RWPE1 (cell line): ENCODE data around the gene HSPA1L.
"Not testable (repeated sequence)": the region's sequence is repeated elsewhere in the genome, so short reads cannot be mapped to it uniquely, and the experiment has no call there.

Experiments used
- CTCF ChIA-PET: fragments of 350-600 bp; sonication (Branson Sonifier 250); formaldehyde crosslinking; extraction: SDS; loops from one replicate; lab custom pipeline; 2021; lab: Yijun Ruan, JAX
- POLR2A ChIA-PET: fragments of 400-600 bp; formaldehyde crosslinking; extraction: SDS; loops from one replicate; lab custom pipeline; 2020; ENCODE audit warnings: antibody characterized with exemption; ENCODE audit not compliant: low non-redundant PET; lab: Yijun Ruan, JAX
- DNase-seq: peaks from one replicate; pipeline ENCODE4 v3.0.0; 2012; ENCODE audit warnings: low spot score
- H3K27ac ChIP-seq: fragments of 450-650 bp; 2 replicates; pipeline ENCODE4 v1.5.1; 2017
- TF ChIP-seq, protein P1 (sequence below): fragments of 450-650 bp; conservative IDR thresholded peaks from 2 replicates; pipeline ENCODE4 v1.5.1; 2017; ENCODE audit warnings: low read depth, mild to moderate bottlenecking

Gene HSPA1L

GRCh38 chr6:31847276-31847978 lies 32.3 kb upstream of the HSPA1L start:
- CTCF ChIA-PET = no interaction called here

GRCh38 chr6:31844507-31844906 lies 29.4 kb upstream of the HSPA1L start:
- DNase-seq = no peak
- POLR2A ChIA-PET = no interaction called here
- CTCF ChIA-PET = no interaction called here

More at GRCh38 chr6:31847276-31847978, 32.3 kb upstream of the HSPA1L start:
- POLR2A ChIA-PET = interaction anchor here (0.7 kb wide), 1 partner anchor 41 kb away, joined by 3 read pairs; no protein-coding TSS in a partner anchor
- no peak for DNase-seq
- no peak overlapping the region for H3K27ac ChIP-seq
- TF ChIP-seq, protein P1, sequence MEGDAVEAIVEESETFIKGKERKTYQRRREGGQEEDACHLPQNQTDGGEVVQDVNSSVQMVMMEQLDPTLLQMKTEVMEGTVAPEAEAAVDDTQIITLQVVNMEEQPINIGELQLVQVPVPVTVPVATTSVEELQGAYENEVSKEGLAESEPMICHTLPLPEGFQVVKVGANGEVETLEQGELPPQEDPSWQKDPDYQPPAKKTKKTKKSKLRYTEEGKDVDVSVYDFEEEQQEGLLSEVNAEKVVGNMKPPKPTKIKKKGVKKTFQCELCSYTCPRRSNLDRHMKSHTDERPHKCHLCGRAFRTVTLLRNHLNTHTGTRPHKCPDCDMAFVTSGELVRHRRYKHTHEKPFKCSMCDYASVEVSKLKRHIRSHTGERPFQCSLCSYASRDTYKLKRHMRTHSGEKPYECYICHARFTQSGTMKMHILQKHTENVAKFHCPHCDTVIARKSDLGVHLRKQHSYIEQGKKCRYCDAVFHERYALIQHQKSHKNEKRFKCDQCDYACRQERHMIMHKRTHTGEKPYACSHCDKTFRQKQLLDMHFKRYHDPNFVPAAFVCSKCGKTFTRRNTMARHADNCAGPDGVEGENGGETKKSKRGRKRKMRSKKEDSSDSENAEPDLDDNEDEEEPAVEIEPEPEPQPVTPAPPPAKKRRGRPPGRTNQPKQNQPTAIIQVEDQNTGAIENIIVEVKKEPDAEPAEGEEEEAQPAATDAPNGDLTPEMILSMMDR = no peak

DNA sequence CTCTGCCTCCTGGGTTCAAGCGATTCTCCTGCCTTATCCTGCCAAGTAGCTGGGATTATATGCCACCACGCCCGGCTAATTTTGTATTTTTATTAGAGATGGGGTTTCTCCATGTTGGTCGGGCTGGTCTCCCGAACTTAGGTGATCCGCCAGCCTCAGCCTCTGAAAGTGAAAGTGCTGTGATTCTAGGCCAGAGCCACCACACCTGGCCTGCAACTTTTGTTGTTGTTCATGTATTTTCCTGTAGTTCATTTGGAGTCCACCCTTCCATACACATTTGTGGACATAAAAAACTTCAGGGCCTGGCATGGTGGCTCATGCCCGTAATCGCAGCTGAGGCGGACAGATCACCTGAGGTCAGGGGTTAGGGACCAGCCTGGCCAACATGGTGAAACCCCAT lies 27.0 kb upstream of the HSPA1L start:
- ChIA-PET CTCF (no interaction called here), POLR2A (no interaction called here)
- no peak for DNase-seq
- TF ChIP-seq, protein P1 = no peak
- peak overlapping the region; percentile 70 for H3K27ac ChIP-seq

More at GRCh38 chr6:31844507-31844906, 29.4 kb upstream of the HSPA1L start:
- H3K27ac ChIP-seq = peak overlapping the region; percentile 70
- TF ChIP-seq, protein P1 = no peak

DNA sequence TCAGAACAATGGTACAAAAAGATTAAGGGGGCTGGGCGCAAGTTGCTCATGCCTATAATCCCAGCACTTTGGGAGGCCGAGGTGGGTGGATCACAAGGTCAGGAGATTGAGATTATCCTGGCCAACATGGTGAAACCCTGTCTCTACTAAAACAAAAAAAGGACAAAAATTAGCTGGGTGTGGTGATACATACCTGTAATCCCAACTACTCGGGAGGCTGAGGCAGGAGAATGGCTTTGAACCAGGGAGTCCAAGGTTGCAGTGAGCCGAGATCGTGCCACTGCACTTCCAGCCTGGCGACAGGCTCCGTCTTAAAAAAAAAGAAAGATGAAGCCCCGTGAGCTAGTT lies 24.7 kb upstream of the HSPA1L start:
- DNase-seq, CTCF ChIA-PET, POLR2A ChIA-PET: not testable (repeated sequence)
- H3K27ac ChIP-seq = peak overlapping the region; percentile 36

- no peak for DNase-seq
- ChIA-PET CTCF (interaction anchor here (0.6 kb wide), 2 partner anchors 16 to 48 kb away, joined by 3 to 4 read pairs; no protein-coding TSS in a partner anchor), POLR2A (no interaction called here)
- TF ChIP-seq, protein P1 = no peak
- peak overlapping the region; percentile 69 for H3K27ac ChIP-seq
Observed at GRCh38 chr6:31838968-31839367, 23.9 kb upstream of the HSPA1L start.

- POLR2A ChIA-PET = interaction anchor here (0.7 kb wide), 2 partner anchors 16 to 1129 kb away, joined by 3 read pairs; no protein-coding TSS in a partner anchor
- CTCF ChIA-PET, DNase-seq: not testable (repeated sequence)
- peak overlapping the region; percentile 69 for H3K27ac ChIP-seq
Observed at GRCh38 chr6:31838114-31838553, 23.1 kb upstream of the HSPA1L start.

DNA sequence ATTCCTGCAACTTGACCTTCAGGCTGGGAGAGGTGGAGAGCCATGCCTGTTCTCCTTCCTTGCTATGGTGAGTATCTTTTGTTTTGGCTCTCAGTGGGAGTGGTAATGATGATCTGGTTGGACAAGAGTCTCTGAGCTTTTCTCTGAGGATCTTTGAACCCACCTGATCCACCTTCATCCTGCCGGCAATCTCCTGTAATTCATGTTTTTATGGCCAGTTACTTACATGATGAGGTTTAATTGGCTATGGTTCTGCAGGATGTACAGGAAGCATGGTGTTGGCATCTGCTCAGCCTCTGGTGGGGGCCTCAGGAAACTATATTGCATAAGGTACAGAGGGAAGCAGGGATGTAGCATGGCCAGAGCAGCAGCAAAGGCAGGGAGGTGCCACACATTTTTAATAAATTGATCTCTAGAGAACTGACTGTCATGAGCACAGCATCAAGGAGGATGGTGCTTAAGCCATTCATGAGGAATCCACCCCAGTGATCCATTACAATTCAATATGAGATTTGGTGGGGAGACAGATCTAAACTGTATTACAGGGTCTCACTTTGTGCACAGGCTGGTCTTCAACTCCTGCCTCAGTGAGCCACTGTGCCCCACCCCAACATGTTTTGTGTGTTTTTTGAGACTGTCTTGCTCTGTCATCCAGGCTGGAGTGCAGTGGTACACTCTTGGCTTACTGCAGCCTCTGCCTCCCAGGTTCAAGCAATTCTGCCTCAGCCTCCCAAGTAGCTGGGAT lies 22.5 kb upstream of the HSPA1L start:
- ChIA-PET POLR2A (interaction anchor here (1.1 kb wide), 1 partner anchor 23 kb away, joined by 5 read pairs; the partner anchor contains the start of gene HSPA1L), CTCF (interaction anchor here (1.1 kb wide), 1 partner anchor 42 kb away, joined by 4 read pairs; no protein-coding TSS in a partner anchor)
- TF ChIP-seq, protein P1 = no peak

More for the DNA sequence above, 22.5 kb upstream of the HSPA1L start:
- H3K27ac ChIP-seq = peak overlapping the region; percentile 69
- no peak for DNase-seq
